Uterus (tissue), 2 donors: ENCODE results near the gene APPBP2.
"Not testable (repeated sequence)": the region's sequence is repeated elsewhere in the genome, so short reads cannot be mapped to it uniquely, and the experiment has no call there.

Experiments used
- CTCF ChIP-seq, 4 experiments: fragments of 200-600 bp in 2 of 4; fragments of 450-650 bp in 2 of 4; sonication (generic) in 2 of 4; IDR thresholded peaks; one replicate each; pipeline ENCODE4 v1.5.1; 2016 to 2019; ENCODE audit warnings: antibody characterized with exemption in 4 of 4, mild to moderate bottlenecking in 2 of 4, moderate library complexity in 1 of 4
- POLR2A ChIP-seq, 2 donors: fragments of 450-650 bp; IDR thresholded peaks; one replicate each; pipeline ENCODE4 v1.6.1; 2016; ENCODE audit warnings: antibody characterized with exemption in 2 of 2, mild to moderate bottlenecking in 1 of 2, moderate library complexity in 1 of 2

GRCh38 chr17:60419875-60420274 lies 106.2 kb downstream of the APPBP2 start:
- TF ChIP-seq POLR2A, CTCF (IDR thresholded peaks at IDR 0.05): not testable (repeated sequence)
